ENCODE measurements around the gene KIF26A.
"Not testable (repeated sequence)": the region's sequence is repeated elsewhere in the genome, so short reads cannot be mapped to it uniquely, and the experiment has no call there.

KIF26A gene

DNA sequence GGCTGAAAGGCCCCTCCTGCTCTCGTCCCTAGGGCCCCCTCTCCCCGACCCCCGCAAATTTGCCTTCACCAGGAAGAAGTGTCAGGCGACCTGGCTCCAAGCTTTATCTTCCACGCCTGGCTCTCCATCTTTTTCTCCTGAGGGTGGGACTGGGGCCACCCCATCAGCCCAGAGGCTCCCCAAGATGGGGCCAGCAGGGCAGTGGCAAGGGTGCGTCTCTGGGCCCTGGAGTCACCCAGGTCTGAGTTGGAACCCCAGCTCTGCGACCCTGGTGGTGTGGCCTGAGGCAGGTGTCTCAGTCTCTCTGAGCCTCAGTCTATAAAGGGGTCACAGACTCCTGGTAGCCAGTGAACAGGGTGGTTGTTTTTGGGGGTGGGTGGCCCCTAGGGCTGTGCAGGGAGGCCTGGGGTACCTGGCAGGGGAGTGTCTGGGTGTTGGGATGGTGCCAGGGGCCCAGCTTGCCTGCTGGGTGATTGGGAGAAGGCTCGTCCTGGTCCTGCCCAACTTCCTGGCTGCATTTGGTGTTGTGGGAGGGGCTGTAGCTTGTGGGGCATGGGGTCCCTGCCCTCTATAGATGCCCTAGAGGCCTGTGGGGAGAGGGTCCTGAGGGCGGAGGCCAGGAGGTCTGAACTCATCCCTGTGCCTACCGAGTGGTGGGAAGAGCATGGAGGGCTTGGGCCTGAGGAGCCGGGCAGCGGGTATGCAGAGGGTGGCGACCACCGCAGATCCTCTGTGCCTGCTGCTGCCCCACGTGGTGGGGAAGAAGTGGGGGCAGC is 7.6 kb downstream of the KIF26A start:
- no peak for DNase-seq

DNA sequence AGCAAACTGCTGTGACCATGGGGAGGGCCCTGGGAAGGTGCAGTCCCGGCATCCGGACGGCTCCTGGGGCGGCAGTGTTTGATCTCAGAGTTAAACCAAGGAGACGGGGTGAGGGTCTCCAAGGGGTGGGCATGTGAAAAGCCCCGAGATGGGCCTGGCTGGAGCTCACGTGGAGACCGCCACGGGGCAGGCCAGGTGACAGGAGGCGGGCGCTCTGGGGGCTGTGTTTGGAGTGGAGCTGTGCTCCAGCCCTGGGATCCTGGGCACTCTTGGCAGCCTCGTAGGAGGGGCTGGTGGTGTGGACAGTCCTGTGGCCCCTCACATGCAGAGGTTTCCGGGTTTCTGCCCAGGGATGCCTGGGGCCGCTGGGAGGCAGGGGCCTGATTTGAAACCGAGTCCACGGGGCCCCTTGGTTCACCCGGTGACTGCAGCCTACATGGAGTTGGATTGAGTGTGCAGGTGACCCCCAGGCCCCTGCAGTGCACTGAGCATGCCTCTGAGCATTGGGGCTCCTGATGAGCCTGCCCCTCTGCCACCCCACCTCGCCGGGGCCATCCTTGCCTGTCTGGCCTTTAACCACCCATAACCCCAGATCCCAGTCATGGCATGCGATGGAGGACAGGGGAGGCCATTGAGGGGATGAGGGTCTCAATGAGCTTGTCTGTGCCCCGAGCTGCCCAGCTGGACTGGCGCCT is 8.4 kb downstream of the KIF26A start:
- DNase-seq: no peak

DNA sequence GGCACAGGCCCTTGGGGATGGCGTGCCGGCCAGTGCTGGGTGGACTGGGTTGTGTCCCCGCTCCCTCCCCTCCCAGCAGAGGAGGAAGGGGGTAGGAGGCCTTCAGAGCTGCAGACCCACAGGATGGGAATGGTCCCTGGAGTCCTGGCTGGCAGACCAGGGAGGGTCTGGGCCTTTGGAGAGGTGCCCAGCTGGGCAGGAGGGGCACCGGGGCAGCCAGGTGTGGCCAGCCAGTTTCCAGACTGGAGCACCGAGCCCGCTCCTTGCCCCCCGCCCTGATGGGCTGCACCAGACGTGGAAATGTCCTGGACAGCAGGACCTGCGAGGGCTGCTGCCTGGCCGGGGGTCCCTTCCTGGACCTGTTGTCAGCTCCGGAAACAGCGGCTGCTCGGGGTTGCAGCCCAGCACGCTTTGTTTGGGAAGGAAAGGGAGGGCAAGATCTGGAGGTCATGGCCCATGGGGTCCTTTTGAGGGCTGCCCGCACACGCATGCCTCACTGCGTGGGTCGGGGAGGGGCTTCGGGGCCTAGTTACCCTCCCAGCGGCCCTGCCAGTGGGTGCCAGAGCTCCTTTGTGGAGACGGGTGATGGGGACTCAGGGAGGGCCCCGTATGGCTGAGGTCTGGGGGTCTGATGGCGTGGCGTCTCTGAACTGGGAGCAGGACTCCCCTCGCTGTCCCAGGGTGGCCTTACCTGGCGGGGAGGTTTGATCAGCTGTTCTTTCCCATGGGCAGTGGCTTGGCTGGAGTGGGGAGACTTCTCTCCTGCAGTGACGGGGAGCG is 9.1 kb downstream of the KIF26A start:
- no peak for DNase-seq

DNA sequence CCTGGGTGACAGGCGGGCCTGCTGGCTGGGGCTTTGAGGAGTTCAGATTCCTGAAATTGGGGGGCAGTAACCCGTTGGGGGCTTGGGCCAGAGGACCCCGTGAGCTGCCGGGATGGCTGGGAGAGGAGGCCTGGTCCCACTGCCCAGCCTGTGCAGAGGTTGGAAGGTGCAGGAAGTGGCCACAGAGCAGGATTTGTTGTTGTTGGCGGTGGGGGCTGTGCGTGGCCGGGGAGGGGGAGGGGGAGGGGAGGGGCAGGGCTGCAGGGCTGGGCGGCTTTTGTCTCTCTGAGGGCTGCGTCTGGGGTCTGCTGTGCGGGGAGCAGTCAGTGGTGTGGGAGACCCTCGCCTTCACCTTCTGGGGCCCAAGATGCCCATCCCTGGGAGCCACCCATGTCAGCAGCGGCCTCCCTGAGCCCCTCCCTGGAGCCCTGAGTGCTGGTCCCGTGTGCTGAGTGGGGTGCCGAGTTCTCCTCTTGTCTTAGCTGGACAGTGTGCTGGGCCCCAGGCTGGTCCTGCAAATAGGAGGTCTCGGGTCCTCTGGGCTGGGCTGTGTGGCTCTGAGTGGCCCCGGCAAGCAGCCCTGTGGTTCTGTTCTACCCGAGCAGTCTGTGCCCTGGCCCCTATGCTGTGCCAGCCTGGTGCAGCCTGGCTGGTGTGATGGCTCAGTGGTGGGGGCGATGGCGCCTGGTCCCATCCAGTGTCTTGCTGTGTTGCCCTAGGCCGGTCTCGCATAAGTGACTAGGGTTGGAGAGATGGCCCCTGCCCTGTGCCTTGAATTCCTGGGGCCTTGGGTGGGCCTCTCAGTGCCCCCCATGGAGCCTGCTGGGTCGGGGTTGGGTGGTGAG is 10.3 kb downstream of the KIF26A start:
- DNase-seq: no peak

DNA sequence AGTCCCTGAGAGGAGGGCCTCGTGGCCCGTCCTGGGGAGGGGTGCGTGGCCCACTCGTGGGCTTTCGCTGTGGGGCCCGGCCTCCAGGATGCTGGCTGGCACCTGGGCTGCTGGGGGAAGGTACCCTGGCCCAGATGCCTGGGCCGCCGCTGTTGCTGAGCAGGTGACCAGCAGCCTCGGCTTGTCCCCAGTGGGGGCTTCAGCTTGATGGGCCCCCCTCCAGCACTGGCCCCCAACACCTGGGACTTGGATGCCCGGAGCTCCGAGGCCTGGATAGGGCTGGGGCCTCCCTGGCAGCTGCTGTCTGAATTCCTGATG is 10.8 kb downstream of the KIF26A start:
- no peak for DNase-seq

DNA sequence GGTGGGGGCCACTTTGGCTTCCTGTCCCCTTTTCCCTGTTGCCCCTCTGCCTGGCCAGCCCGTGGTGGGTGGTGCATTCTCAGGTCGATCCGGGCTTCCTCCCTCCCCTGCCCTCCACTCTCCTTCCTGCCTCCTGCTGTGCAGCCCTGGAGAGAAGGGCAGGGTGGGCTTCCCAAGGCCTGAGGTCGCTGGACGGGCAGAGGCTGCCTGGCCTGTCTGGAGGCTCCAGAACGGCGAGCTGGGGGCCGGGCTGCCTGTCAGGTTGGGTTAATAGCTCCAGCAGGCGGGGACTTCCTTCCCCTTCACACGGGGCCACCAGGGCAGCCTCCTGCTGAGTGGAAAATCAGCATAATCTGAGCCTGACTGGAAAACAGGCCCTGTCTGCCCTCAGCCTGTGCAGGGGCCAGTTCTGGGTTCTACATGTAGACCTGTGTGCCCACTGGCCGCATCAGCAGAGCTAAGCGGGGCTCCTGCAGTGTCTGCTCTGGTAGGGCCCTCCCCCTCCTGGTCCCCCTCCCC is 11.3 kb downstream of the KIF26A start:
- DNase-seq: peak; percentile 58

DNA sequence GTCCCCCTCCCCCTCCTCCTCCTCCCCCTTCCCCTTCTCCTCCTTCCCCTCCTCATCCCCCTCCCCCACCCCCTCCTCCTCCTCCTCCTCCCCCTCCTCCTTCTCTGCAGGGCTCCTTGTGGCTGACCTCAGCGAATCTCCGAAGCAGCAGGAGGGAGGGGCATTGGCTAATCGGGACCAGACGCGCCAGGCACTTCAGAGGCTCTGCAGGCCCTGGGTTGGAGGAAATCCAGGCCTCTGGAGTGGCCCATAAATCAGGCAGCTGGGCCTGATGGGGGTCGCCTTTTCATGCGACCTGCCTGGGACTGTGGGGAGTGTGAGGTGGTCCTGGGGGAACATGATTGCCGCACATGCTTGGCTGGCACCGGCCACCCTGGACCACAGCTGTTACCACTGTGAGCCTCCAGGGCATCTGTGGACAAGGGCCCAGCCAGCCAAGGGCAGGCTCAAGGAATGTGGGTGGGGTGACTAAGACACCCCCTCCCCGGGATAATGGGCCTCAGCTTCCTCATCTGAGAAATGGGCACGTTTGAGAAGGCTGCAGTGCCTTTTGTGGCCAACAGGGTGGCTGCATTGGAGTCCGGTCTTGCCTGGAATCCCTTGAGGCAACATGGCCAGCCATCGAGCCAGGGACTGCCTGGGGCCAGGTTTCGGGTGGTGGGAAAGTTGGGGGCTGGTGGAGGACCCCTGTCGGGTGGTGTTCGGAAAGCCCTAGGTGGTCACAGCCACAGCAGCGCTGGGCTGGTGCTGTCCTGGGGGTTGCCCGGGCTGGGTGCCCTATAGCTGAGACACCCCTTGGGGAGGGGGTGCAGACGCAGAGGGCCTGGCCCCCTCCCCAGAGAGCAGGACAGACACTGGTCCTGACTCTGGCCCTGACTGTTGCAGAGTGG is 12.0 kb downstream of the KIF26A start:
- DNase-seq: peak; percentile 69

DNA sequence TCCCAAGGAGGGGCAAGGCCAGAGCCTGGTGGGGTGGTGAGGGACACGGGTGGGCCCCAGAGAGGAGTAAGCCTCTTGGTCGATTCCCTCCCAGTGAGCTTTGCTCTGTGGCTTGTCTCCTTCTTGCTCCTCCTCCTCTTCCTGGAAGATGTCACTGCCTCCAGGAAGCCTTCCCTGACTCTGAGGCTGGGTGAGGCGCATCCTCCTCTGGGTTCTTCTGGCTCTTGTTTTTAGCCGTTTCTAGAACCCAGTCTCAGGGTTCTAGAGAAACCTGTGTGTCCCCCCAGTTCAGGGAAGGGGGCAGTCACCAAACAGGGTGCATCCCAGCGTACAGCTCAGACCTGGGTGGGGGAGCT is 12.6 kb downstream of the KIF26A start:
- no peak for DNase-seq

DNA sequence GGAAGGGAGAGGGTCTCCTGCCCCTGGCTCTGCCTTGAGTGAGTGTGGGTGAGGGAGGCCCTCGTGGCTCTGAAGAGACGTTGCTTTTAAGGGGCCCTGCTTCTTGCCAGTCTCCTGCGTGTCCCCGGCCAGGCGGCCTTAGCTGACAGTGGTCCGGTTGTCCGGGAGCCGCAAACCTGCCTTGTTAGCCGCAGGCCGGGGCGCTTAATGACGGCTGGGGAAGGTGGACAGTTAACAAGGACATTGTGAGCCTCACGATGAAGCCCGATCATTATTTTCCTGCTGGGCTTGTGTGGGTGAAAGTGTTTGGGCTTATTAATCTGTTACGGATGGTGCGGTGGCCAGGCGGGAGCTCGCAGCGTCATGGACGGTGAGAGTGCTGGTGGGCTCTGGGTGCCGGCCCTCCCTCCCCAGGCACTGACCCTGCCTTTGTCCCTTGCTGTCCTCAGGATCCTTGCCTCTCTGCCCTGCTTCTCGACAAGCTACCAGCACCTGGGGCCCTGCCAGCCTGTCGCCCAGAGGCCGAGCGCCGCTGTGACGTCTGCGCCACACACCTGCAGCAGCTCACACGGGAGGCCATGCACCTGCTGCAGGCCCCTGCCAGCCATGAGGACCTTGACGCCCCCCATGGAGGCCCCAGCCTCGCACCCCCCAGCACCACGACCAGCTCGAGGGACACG is 13.3 kb downstream of the KIF26A start:
- no peak for DNase-seq

DNA sequence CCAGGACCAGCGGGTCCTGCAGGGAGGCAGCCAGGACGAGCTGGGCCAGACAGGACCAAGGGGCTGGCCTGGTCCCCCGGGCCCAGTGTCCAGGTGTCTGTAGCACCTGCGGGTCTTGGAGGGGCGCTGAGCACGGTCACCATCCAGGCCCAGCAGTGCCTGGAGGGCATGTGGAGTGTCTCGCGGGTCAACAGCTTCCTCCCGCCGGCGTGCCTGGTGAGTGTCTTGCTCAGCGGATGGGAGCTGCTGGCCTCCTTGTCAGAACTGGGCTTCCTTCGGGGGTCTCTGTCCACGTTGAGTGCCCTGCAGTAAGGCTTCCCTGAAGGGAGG is 13.8 kb downstream of the KIF26A start:
- no peak for DNase-seq

DNA sequence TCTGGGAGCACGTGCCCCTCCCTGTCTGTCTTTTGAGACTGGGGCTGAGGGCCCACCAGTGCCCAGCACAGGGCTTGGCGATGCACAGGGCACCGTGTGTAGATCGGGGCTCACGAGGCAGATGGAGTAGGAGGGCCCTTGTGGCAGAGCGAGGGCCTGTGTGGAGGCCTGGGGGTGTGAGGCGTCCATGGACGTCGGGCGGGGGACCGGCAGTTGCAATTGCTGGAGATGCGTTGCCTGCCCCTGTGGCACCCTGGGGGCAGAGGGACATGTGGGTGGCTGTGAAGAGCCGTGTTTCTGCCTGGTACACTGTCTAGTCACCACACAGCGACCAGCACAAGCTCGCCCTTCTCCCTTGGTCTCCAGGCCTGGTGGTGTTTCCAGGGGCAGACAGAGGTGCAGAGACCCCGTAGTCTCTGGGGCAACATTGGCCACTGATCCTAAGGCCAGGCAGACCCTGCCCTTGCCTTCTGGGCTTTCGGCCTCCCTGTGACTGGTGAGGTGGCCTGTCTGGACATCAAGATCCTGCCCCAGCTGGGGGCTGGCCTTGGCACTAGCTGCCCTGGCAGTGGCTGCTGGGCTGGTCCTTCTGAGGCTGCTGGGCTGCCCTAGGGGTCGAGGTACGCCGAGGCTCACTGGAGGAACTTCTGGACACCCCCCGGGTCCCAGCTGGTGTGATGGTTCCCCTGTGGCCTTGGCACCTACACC is 14.5 kb downstream of the KIF26A start:
- no peak for DNase-seq

DNA sequence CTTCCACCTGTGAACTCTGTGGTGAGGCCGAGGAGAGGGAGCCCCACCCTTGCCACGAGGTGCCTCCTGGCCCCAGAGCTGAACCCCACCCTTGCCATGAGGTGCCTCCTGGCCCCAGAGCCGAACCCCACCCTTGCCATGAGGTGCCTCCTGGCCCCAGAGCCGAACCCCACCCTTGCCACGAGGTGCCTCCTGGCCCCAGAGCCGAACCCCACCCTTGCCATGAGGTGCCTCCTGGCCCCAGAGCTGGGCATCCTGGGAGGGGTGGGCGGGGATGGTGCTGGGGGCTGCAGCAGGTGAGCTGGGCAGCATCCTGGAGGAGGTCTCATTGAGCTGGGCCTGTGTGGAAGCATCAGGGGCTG is 15.0 kb downstream of the KIF26A start:
- DNase-seq: not testable (repeated sequence)

DNA sequence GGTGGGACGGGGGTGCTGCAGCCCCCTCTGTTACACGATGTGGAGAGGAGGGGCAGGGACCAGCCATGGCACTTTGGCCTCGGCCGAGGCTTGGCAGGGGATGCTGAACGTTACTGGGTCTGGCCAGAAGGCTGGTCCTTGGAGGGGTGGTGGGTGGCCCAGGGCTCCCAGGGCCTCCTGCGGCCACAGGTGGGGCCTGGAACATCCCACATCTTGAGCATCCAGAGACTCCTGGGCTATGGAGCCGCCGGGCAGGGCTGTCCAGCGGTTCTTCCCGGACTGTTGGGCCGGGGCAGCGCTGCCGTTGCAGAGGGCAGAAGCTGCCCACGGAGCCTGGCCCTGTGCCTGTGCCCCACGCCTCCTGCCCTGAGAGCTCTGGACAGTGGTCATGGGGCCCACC is 15.9 kb downstream of the KIF26A start:
- no peak for DNase-seq

DNA sequence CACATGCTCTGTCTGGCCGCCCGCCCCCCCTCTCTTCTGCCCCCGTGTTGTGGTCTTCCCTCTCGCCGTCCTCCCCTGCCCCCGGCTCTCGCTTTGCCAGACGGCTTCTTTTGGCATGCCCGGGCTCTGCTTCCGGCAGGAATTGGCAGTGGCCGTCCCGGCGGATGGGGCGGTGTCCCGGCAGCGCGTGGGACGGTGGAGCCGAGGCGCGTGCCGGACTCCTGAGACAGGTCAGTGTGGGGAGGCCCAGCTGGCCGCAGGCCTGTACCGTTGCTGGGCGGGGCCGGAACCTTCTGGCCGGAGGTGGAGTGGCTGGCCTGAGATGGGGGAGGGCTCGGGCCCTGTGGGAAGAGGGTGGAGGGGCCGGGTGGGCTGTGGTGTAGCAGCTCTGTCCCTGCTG is 17.1 kb downstream of the KIF26A start:
- DNase-seq: no peak

DNA sequence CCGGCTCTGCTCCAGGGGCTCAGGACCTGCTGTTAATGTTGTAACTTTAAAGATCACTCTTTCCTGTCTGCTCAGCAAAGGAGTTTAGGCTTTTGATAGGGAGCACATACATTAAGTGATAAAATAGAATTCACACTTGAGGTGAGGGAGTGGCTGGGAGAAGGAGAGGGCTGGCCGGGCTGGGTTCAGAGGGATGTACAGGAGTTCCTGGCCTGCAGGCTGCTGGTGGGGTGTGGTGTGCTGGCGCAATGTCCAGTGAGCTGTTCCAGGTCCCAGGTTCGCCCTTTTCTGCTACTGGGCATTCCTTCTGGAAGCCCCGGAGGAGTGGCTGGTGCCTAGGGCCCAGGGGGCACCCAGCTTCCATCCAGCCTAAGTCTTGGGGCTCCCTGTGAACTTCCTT is 17.8 kb downstream of the KIF26A start:
- no peak for DNase-seq

DNA sequence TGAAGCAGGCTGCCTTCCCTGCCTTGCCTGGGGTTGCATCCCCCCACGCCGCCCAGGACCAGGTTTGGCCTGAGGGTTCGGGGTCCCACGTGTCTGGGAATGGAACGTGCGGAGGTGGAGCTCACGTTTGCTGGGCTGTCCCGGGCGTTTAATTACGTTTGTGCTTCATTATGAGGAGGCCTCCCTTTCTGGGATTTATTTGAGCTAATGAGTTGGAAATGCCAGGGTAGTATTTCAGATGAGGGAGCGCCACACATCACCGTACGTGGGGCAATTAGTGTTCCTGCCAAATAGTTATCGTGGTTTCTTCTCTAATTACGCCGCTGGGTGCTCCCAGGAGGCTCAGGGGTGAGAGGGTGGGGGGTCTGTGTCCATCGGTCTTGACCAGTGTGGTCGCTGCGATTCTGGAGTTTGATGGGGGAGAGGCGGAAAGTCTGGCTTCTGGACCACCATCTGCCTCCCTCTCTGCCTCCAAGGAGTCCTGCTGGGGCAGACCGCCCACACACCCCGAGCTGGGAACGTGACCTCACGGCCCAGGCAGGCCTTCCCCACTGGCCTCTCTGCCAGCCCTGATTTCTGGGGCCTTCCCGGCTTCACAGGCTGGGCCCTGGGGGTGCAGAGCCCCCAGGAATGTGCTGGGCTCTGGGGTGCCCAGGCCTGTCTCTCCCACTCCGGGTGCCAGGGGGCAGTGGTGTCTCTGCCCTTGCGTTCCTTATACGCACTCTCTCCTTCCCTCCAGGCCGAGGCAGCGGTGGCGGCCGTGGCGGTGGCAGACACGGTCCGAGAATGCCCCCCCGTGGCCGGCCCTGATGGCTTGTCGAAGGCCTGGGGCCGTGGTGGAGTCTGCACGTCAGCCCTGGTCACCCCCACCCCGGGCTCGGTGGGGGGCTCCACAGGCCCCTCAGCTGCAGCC is 18.9 kb downstream of the KIF26A start:
- no peak for DNase-seq

DNA sequence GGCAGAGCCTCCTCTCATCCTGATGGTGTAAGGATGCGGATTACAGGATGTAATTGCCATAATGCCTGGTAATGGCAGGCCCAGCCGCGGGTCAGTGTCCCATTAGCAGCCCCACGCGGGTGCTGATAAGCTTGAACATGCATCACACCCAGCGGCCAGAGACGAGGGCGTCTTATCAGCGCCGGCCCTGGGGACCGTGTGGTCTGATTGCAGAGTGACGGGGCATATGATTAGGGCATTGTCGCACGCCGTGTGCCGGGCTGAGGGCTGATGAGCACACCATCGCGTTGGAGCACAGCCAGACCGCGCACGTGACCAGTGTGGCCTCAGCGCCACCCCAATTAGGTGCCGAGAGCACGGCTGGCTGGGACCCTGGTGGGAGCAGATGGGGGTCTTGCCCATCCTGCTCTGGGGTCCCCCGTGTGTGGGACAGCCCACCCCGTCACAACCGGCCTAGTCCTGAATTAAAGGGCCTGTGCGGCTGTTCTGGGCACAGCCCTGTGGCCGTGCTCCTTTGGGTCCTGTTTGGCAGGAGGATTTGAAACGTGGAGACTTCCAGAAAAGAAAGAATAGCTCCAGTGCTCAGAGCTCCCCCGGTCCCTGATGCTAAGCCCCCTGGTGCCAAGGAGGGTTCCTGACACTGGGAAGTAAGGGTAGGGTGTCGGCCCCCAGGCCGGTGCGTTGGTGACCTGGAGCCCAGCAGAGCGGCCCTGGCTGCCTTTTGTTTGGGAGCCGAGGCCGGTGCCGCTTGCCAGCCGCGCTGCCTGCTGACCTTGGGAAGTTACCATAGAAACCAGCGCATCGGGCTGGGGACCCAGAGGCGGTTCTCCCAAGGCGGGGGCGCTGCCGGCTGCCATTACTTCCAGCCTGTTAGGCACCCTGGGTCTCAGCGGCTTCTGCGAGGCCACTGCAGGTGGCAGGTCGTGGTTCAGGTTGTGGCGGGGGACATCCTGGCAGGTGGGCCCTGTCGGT is 20.7 kb downstream of the KIF26A start:
- DNase-seq: peak; percentile 10

DNA sequence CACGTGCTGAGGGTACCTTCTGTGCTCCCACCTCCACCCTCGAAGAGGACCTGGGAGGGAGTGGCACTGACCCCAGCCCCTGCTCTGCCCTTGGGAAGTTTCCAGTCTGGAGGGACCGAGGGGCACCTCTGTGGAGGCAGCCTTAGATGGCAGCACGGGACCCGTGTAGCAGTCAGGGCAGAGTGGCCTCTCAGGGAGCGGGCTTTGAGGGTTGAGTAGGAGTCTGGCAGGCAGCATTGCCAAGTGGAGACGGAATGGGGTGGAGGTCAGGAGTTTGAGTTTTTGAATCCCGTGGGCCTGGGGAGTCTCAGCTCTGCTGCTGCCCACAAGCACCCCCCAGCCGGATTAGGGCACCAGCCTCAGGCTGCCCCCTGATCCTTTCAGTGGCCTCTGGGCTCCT is 21.6 kb downstream of the KIF26A start:
- no peak for DNase-seq
